ENCODE measurements around the gene ABCA12. TPM values are rescaled to one million over a fixed set of nuclear protein-coding genes. Genes with fewer than 3 reads are reported as not detected.

ABCA12 gene
- total RNA-seq, 2 experiments from 2014 or later, result not detected

DNA sequence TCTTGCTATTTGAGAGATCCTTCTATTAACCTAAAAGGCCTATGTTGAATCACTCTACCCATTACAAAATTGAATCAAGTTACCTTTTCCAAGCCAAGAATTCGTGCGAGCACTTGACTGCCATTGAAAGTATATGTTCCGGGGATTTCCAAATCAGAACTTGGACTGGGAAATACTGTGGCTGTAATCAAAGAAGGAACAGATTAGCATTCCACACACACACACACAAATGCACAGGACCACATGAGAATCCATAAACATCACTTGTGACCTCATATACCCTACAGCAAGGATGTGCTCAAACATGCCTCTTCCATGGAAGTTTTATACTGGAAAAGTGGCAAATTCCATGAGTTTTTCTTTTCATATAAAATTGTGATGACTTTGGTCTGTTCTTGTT lies 86.0 kb downstream of the ABCA12 start:
- POLR2A ChIA-PET, result no interaction called here
- no peak overlapping the region for H3K4me3 ChIP-seq (ENCODE audit: low read length)
- H3K36me3 ChIP-seq (ENCODE audit: insufficient read depth, low read length), result no peaks in the 10 kb centered on the region
- no peaks in the 10 kb centered on the region for H3K9me3 ChIP-seq (ENCODE audit: control insufficient read depth in 1 of 2, insufficient read depth in 1 of 2, low read length in 2 of 2)
- Mint-ChIP-seq H3K27me3 (no peaks in the 10 kb centered on the region), H3K4me3 (no peak overlapping the region), H3K9me3 (no peaks in the 10 kb centered on the region), H3K36me3 (ENCODE audit: low read depth) (no peaks in the 10 kb centered on the region), H3K27ac (no peak overlapping the region), H3K4me1 (ENCODE audit: low read depth) (no peaks in the 10 kb centered on the region)
- CTCF ChIA-PET, result no interaction called here
- ATAC-seq (ENCODE audit: poor library complexity) (no peak), DNase-seq (no peak)
- intact Hi-C loops (cut with DNase I, micrococcal nuclease), result no loop called here
- H3K27me3 ChIP-seq (ENCODE audit: control insufficient read depth in 1 of 2, insufficient read depth in 2 of 2, low read length in 2 of 2), result no peaks in the 10 kb centered on the region
- H3K4me1 ChIP-seq (ENCODE audit: insufficient read depth, low read length), result no peaks in the 10 kb centered on the region
- TF ChIP-seq CTCF (IDR thresholded peaks at IDR 0.05), result no peak
- no peak overlapping the region for H3K27ac ChIP-seq (ENCODE audit: low read depth in 1 of 2, low read length in 2 of 2)

- H3K9me3 ChIP-seq (ENCODE audit: control insufficient read depth in 1 of 2, insufficient read depth in 1 of 2, low read length in 2 of 2), result no peaks in the 10 kb centered on the region
- H3K27me3 ChIP-seq (ENCODE audit: control insufficient read depth in 1 of 2, insufficient read depth in 2 of 2, low read length in 2 of 2), result no peaks in the 10 kb centered on the region
- TF ChIP-seq CTCF (IDR thresholded peaks at IDR 0.05), result no peak
- no peaks in the 10 kb centered on the region for H3K4me1 ChIP-seq (ENCODE audit: insufficient read depth, low read length)
- ChIA-PET POLR2A (no interaction called here), CTCF (no interaction called here)
- H3K4me3 Mint-ChIP-seq, result no peak overlapping the region
- ATAC-seq (ENCODE audit: poor library complexity), result no peak
- no peaks in the 10 kb centered on the region for H3K36me3 Mint-ChIP-seq (ENCODE audit: low read depth)
- intact Hi-C loops (cut with DNase I, micrococcal nuclease), result no loop called here
- no peaks in the 10 kb centered on the region for H3K4me1 Mint-ChIP-seq (ENCODE audit: low read depth)
- H3K9me3 Mint-ChIP-seq, result no peaks in the 10 kb centered on the region
- H3K27ac Mint-ChIP-seq, result no peak overlapping the region
- no peaks in the 10 kb centered on the region for H3K27me3 Mint-ChIP-seq
- H3K36me3 ChIP-seq (ENCODE audit: insufficient read depth, low read length), result no peaks in the 10 kb centered on the region
- H3K4me3 ChIP-seq (ENCODE audit: low read length), result no peak overlapping the region
- DNase-seq, result no peak
- no peak overlapping the region for H3K27ac ChIP-seq (ENCODE audit: low read depth in 1 of 2, low read length in 2 of 2)
These were observed 89.1 kb downstream of the ABCA12 start for GRCh38 chr2:215049341-215049740.

DNA sequence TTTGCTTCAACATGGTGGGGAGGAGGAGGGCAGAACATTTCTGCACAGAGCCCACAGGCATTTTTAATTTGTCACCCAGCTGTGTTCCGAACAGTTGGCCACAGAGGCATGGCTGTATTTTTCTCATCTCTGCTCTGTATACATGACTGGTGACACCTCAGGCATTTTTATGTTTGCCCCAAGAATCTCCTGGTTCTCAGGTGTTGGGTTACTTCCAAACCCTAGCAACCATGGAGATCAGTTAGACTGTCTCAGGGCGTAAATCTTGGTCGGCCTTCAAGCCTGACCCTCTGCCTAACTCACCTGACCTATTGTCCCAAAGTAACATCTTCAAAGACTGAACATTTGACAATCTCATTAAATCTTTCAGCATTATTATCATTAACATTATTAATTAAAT lies 100.0 kb downstream of the ABCA12 start:
- no peak overlapping the region for H3K27ac Mint-ChIP-seq
- TF ChIP-seq CTCF (IDR thresholded peaks at IDR 0.05), result no peak
- DNase-seq, result no peak
- Histone ChIP-seq H3K9me3 (ENCODE audit: control insufficient read depth in 1 of 2, insufficient read depth in 1 of 2, low read length in 2 of 2) (no peaks in the 10 kb centered on the region), H3K36me3 (ENCODE audit: insufficient read depth, low read length) (no peaks in the 10 kb centered on the region), H3K27ac (ENCODE audit: low read depth in 1 of 2, low read length in 2 of 2) (no peak overlapping the region), H3K27me3 (ENCODE audit: control insufficient read depth in 1 of 2, insufficient read depth in 2 of 2, low read length in 2 of 2) (no peaks in the 10 kb centered on the region), H3K4me1 (ENCODE audit: insufficient read depth, low read length) (no peaks in the 10 kb centered on the region), H3K4me3 (ENCODE audit: low read length) (no peak overlapping the region)
- no peaks in the 10 kb centered on the region for H3K27me3 Mint-ChIP-seq
- no peaks in the 10 kb centered on the region for H3K9me3 Mint-ChIP-seq
- no peaks in the 10 kb centered on the region for H3K4me1 Mint-ChIP-seq (ENCODE audit: low read depth)
- POLR2A ChIA-PET, result no interaction called here
- intact Hi-C loops (cut with DNase I, micrococcal nuclease), result no loop called here
- ATAC-seq (ENCODE audit: poor library complexity), result no peak
- CTCF ChIA-PET, result no interaction called here
- no peak overlapping the region for H3K4me3 Mint-ChIP-seq
- no peaks in the 10 kb centered on the region for H3K36me3 Mint-ChIP-seq (ENCODE audit: low read depth)
